Central memory CD4-positive, alpha-beta T cell (primary cell): ENCODE results near the gene ITGB8.

Experiments
- DNase-seq: peaks from one replicate; pipeline ENCODE4 v3.0.0; 2022

The ITGB8 gene

GRCh38 chr7:20343941-20344340 is 13.2 kb downstream of the ITGB8 start:
- DNase-seq: no peak

DNA sequence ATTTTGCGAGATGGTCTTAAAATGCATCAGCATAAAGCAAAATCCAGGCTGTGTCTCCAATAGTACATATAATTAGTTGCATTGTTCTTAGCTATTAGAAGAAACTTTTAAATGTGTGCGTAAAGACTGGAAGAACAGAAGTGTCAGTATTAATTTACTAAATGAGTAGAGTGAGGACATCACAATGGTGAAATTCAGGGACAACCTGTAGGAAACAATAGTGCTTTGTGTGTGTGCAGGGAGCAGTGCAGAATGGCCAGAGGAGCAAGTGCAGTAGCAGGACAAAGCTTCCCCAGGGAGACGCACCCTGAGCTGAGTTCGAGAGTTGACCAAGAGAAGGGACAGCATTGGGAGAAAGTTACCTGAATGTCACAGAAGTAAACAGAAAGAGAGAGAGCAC is 13.7 kb downstream of the ITGB8 start:
- no peak for DNase-seq

- no peak for DNase-seq
Measured at GRCh38 chr7:20346577-20346976, 15.9 kb downstream of the ITGB8 start.

GRCh38 chr7:20347680-20348079 is 17.0 kb downstream of the ITGB8 start:
- no peak for DNase-seq

- DNase-seq: no peak
Measured at GRCh38 chr7:20348125-20348807, 17.6 kb downstream of the ITGB8 start.

- DNase-seq: no peak
Measured at GRCh38 chr7:20350518-20350951, 19.8 kb downstream of the ITGB8 start.

GRCh38 chr7:20350996-20351692 is 20.4 kb downstream of the ITGB8 start:
- DNase-seq: no peak

- no peak for DNase-seq
Measured at GRCh38 chr7:20351901-20352300, 21.2 kb downstream of the ITGB8 start.

DNA sequence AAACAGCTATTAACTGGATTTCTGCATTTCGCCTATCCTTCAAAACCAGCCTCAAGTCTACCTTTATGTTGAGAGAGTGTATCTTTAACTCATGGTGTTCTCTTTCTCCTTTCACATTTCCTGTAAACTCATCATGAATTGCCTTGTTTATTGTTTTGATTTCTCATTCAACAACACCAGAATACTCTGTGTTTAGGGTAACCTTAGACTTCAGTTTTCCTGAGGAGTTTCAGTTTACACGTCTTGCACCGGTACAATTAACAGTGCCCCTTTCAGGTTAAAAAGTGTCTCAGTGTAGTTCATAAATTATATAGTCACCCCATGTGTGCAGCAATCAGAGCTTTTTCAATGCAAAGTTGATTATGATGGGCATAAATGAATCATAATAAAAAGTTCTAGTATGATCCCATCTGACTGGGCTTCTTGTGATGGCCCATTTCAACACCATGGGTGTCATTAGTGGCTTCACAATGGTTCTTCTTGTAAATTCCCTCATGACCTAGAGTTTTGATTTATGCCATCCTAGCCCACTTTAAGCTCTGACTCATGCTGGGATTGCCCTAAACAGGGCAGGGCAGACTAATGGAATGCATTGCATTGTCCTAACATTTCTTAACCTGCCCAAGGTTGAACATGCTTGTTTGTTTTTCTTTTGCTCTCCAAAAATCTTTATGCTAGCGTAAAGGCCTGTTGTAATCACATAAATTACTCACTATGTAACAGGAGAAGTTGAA is 22.0 kb downstream of the ITGB8 start:
- no peak for DNase-seq

DNA sequence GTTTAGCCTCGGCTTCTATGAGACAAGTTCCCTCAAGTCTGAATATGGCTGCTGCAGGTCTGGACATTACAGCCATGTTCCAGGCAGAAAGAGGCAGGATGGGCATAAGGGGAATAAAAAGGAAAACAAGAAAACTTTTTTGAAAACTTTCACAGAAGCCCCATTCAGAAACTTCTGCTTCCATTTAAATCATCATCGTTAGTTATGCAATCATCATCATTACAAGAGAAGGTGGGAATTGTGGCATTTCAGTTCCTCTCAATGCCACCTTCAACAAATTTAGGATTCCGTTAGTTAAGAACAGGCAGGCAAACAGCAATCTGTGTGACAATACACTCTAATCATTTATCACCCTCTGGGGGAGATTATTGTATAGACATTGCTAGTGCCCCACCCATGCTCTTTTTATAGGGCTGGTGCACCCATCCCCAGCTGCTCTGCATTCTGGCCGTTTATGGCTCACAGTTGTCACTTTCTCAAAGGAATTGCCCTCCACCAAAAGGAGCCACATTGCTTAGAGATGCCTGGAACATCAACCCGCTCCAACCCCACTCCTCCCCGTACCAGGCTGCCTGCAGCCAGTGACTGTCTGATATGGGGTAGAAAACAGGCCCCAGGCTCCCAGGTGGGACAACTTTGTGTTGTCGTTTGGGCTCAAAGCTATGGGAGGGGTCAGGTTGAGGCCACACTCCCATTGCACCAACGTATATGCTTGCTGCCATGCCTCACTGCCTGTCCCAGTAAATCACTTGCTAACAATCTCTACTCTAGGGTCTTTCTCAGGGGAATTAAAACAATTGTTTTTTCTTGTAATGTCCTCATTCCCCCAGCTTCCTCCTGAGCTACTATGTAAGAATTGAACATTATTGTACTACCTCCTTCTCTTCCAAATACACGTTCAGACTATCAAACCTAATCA is 24.2 kb downstream of the ITGB8 start:
- DNase-seq: no peak

DNA sequence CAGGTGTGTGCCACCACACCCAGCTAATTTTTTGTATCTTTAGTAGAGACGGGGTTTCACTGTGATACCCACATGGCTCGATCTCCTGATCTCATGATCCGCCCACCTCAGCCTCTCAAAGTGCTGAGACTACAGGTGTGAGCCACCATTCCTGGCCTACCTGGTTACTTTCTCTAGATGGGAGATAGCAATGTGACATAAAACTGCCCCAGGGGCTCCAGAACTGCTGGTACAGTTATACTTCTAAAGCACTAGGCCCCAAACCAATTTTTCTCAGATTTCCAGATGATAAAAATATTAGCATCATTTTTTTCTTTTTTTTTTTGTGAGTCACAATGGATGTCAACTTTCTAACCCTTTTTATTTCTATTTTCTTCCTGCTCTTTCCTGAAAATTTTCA is 27.4 kb downstream of the ITGB8 start:
- DNase-seq: no peak

- DNase-seq: no peak
Measured at GRCh38 chr7:20358762-20359282, 28.1 kb downstream of the ITGB8 start.

DNA sequence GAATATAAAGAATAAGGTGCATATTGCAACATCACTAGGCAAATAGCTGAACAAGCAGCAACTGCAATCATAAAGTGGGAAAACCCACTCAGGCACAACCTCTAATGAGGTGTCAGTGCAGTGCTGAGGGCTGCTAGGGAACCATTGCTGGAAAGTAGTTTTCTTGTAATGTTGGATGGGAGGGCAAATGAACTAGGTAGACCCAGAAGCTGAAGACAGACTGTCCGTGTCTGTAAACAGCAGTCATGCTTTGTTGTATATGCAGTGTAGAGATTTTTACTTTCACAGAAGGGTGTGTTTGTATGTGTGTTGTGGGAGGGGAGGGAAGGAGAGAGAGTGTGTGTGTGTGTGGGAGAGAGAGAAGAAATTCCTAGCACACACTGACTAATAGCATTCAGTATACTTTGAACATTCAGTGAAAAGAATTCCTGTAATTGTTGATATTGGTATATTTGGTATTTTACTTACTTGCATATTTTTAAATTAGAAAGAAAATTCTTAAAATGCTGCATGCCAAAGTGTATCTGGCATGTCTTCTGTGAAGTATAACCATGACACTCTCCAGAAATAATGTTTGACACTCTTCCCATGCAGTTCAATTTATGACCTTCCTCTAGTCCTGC is 28.8 kb downstream of the ITGB8 start:
- no peak for DNase-seq

DNA sequence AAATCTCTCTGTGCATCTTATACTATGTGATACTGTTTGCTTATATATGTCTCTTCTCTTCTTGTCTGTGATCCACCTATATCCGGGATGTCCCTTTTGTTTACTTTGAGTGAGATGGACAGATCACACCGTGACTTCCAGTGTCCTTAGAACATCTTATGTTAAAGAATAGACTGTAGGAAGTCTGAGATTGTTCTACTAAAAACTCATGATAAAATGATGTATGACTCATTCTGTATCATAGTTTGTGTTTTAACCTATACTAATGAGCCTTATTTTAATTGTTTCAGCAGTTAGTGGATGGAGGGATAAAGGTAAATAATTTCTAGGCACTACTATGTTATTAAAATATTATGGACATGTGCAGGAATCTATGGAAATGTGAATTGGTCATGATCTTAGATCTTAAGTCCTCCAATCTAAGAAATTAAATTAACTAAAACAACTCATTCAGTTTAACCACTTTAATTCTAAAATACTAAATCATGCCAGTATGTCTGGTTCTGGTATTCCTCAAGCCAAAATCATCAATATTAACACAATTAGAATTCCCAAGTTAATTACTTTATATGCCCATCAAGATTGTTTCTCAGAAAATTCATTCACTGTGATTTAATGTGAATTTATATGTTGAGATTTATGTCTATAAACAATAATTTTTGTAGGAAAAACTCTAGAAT is 32.0 kb downstream of the ITGB8 start:
- DNase-seq: no peak

- DNase-seq: no peak
Measured at GRCh38 chr7:20364571-20365196, 34.0 kb downstream of the ITGB8 start.

DNA sequence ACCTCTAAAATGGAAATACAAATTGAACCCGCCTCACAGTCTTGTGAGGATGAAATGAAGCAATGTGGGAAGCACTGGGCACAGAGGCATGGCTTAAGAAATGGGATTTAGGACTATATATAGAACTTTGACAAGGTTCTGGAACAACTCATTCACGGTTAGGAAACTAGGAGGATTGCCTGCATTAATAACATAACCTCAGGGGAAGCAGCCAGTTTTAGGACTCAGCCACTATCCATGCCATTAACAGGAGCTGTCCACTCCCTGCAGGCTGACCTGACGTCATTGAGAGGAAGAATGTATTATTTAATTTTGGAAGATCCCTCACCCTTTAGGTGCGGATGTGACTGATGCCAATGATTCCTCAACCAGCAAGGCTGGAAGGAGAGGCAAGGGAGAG is 34.8 kb downstream of the ITGB8 start:
- no peak for DNase-seq

DNA sequence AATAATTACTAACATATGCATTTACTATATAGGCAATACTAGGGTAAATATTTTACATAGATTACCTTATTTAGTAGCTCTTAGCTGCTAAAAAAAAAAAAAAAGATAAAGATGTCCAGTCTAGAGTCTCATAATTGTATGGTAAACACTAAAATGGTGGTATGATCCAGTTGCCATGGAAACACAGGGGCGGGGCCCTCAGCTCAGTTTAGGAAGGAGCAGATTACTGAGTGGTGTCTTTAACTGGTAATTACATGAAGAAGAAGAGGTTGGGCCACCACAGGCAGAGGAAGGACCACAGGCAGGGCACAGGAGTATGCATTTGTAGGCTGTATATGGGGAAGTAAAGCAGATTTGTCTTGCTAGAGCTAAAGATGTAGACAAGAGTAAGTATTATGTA is 43.7 kb downstream of the ITGB8 start:
- no peak for DNase-seq

- DNase-seq: no peak
Measured at GRCh38 chr7:20376796-20377195, 46.1 kb downstream of the ITGB8 start.

- DNase-seq: no peak
Measured at GRCh38 chr7:20381406-20382034, 50.8 kb downstream of the ITGB8 start.

DNA sequence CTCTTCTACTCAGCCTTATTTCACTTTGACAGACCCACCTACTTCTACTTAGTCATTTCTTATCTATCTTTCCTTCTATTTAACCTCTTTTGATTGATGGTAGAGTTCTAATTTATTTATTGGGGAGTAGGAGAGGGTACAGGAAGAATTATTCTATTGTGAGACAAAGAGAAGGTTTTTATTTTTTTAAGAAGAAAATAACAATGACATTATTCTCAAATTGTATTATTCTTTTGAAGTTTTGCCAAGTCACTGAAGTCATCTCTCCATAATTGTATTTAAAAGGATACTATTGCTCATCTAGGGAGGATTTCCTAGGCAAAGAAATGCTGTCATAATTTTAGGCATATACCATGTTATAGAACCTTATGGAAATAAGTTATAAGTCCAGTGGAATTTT is 52.7 kb downstream of the ITGB8 start:
- no peak for DNase-seq

DNA sequence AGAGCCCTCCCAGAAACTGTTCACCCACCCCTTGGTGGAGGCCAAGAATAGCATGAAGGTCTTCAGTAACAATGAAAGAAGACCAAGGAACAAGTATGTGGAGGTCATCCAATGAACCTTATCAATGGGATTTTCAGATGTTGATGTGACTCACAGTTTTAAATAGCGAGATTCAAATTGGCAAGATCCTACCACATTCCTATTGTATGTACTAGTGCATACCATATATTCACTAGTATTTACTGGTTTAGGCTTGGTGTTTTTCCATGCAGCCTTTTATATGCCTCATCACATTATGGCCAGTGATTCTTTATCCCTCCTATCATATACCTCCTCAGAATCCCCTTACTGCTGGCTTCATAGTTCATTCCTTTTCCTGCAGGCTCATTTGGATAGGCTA is 54.4 kb downstream of the ITGB8 start:
- DNase-seq: no peak
